Small intestine (tissue), 7 donors: ENCODE measurements around the gene WDFY2. TPM values are rescaled to one million over a fixed set of nuclear protein-coding genes. Genes with fewer than 3 reads are reported as not detected.
A peak's percentile ranks its signal among the peaks of the same experiment; 100 is the strongest.
"Not testable (repeated sequence)": the region's sequence is repeated elsewhere in the genome, so short reads cannot be mapped to it uniquely, and the experiment has no call there.

Experiments used
- DNase-seq, 2 donors: peaks; one replicate each; pipeline versions ENCODE4 v3.0.0 to v3.0.0-alpha.2; 2013
- FAIRE-seq: peaks from 2 replicates; lab custom pipeline; 2012; peaks lifted over from hg19 to GRCh38; lab: Jason Lieb, UNC
- H3K27ac ChIP-seq, 3 donors: one replicate each; pipeline ENCODE4 v1.5.1; 2013; ENCODE audit warnings: low read length in 2 of 3, mild to moderate bottlenecking in 2 of 3, control low read depth in 1 of 3, inconsistent platforms in 1 of 3, low read depth in 1 of 3, moderate library complexity in 1 of 3
- H3K27me3 ChIP-seq, 3 donors: one replicate each; pipeline ENCODE4 v1.6.1; 2013; ENCODE audit warnings: low read length in 3 of 3, inconsistent platforms in 1 of 3; ENCODE audit not compliant: control insufficient read depth in 3 of 3, insufficient read depth in 3 of 3
- H3K36me3 ChIP-seq, 3 donors: one replicate each; pipeline ENCODE4 v1.6.1; 2013; ENCODE audit warnings: low read length in 3 of 3, inconsistent platforms in 1 of 3, low read depth in 1 of 3, mild to moderate bottlenecking in 1 of 3, moderate library complexity in 1 of 3; ENCODE audit not compliant: control insufficient read depth in 3 of 3, insufficient read depth in 2 of 3
- H3K4me1 ChIP-seq, 3 donors: one replicate each; pipeline ENCODE4 v1.6.1; 2013; ENCODE audit warnings: low read length in 2 of 3, inconsistent platforms in 1 of 3, low read depth in 1 of 3, mild to moderate bottlenecking in 1 of 3, moderate library complexity in 1 of 3; ENCODE audit not compliant: control insufficient read depth in 3 of 3, insufficient read depth in 2 of 3
- H3K4me3 ChIP-seq, 3 donors: one replicate each; pipeline ENCODE4 v1.5.1; 2013; ENCODE audit warnings: low read length in 3 of 3, control low read depth in 1 of 3, inconsistent platforms in 1 of 3, low read depth in 1 of 3, mild to moderate bottlenecking in 1 of 3, moderate library complexity in 1 of 3
- H3K9me3 ChIP-seq, 2 donors: one replicate each; pipeline ENCODE4 v1.6.1; 2013; ENCODE audit warnings: low read depth in 1 of 2, low read length in 1 of 2; ENCODE audit not compliant: control insufficient read depth in 2 of 2, insufficient read depth in 1 of 2
- WGBS, 3 donors: extraction: QIAGEN DNeasy Blood & Tissue Kit; methylation state at CpG; one replicate each; pipeline ENCODE4 v1.1.7; 2013; 5-methylcytosine and 5-hydroxymethylcytosine counted together
- polyA plus RNA-seq, 4 donors: library from polyadenylated mRNA; stranded (reverse) in 3 of 4; unstranded in 1 of 4; fragments of 200-250 nt in 3 of 4; fragments of 120-200 nt in 1 of 4; gene quantifications; one replicate each; pipeline versions ENCODE4 v1.2.1 to v1.2.3, GENCODE V29; 2013
- donor health status: healthy with polysubstance abuse.
- donor health status: control.
- donor health status: control.
- donor health status: Bipolar disorder and iron deficiency.
- donor health status: healthy.

WDFY2 gene
- polyA plus RNA-seq, 4 donors = 0.81 to 5.4 (median 1.7) TPM

GRCh38 chr13:51637852-51638215 lies 53.6 kb downstream of the WDFY2 start:
- Histone ChIP-seq H3K27me3 (no peaks in the 10 kb centered on the region), H3K27ac (no peak overlapping the region), H3K4me3 (no peak overlapping the region), H3K36me3 (no peaks in the 10 kb centered on the region), H3K9me3 (no peaks in the 10 kb centered on the region), H3K4me1 (peaks cover 0 to 7% (median 2%) of the 10 kb centered on the region in 3 donors)
- DNase-seq = no peak
- WGBS, 3 donors = 93 to 98% (median 98%) methylated on average over 4 of the region's 4 CpGs
- no peak for FAIRE-seq

DNA sequence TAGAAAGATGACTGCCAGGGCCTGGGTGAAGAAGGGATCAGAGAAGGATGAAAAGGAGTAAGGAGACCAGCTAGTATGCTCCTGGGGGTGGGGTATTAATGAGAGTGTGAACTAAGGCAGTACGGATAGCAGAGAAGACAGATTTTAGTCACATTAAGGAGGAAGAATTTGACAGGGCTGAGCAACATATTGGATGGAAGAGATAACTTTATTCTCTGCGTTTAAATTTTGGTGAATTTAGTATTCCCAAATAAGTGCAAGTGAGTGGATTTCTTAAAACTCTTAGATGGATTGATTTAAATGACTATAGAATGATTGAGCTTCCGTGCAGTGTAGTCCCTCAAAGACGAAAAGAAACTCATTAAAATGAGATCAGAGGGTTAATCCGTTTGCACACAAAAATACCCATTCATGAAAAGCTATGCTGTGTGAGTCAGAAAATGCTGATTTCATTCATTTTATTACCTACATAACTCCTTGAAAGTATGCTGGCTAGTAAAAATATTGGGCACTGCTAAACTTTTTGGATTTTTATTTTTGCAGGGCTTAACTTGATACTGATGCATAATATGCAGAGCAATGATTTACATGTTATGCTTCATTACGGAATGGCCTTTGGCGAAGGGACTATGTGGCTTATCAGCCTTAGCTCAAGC lies 54.1 kb downstream of the WDFY2 start:
- no peaks in the 10 kb centered on the region for H3K9me3 ChIP-seq
- DNase-seq (no peak), FAIRE-seq (no peak)
- no peaks in the 10 kb centered on the region for H3K36me3 ChIP-seq
- no peak overlapping the region for H3K4me3 ChIP-seq
- H3K27ac ChIP-seq = no peak overlapping the region
- peaks cover 0 to 7% (median 2%) of the 10 kb centered on the region in 3 donors for H3K4me1 ChIP-seq
- 89 to 95% (median 90%) methylated on average over 7 of the region's 7 CpGs for WGBS, 3 donors
- no peaks in the 10 kb centered on the region for H3K27me3 ChIP-seq

DNA sequence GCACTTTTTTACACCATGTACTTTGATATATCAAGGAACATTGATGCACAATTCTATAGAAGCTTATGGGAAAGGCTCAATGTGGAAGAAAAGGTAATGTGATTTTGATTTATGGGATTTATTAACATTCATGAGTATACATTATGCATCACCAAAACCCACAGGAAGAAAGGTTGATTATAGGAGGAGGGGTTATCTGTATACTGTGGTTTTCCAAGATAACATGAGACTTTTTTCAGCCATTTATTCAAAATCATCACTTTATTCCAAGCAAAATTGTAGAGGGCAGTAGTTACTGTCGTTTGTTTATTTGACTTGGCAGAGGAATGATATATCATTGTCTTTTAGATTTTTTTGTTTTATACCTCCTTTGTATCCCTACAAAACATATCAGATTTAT lies 54.9 kb downstream of the WDFY2 start:
- no peak for DNase-seq
- peaks cover 0 to 9% (median 2%) of the 10 kb centered on the region in 3 donors for H3K4me1 ChIP-seq
- H3K9me3 ChIP-seq = no peaks in the 10 kb centered on the region
- 31 to 65% (median 57%) methylated on average over 1 of the region's 1 CpG for WGBS, 3 donors
- H3K36me3 ChIP-seq = no peaks in the 10 kb centered on the region
- no peak for FAIRE-seq
- H3K4me3 ChIP-seq = no peak overlapping the region
- H3K27ac ChIP-seq = no peak overlapping the region
- H3K27me3 ChIP-seq = no peaks in the 10 kb centered on the region

- not testable (repeated sequence) for DNase-seq, H3K4me3 ChIP-seq, H3K9me3 ChIP-seq, H3K27me3 ChIP-seq, H3K36me3 ChIP-seq, FAIRE-seq, H3K27ac ChIP-seq
- peaks cover 2 to 19% (median 6%) of the 10 kb centered on the region in 3 donors for H3K4me1 ChIP-seq
- WGBS, 3 donors = 92 to 98% (median 97%) methylated on average over 5 of the region's 5 CpGs
These were observed 56.4 kb downstream of the WDFY2 start for GRCh38 chr13:51640696-51641095.

DNA sequence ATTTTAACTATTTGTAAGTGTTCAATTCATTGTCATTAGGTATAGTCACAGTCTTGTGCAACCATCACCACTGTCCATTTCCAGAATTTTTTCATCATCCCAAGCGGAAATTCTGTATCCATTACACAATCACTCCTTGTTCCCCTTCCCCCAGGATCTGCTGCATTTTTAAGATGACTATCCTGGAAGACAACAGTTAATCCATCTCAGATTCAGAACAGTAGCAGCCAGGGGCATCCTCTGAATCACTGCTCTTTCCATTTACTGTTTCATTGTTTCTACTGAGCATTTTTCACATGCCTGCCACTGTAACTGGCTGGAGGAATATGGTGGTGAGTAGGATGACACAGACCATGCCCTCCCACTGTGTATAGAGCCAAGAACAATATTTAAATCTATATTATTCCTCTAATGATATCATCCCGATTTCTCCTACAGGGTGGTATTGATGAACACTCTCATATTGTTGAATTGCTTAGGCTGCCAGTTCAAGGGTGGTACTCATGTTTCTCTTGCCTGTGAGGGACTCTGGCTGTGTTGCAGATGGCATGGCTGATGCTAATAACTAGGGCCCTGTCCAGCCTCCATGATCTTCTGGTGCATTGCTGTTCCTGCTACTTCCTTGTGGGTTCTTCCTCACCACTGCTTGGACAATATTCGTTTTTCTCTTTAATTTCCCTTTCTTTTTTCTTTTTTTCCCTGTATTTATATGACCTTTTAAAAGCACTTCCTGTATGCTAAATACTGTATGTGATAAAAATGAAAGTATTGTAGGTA lies 59.0 kb downstream of the WDFY2 start:
- 71 to 81% (median 75%) methylated on average over 3 of the region's 3 CpGs for WGBS, 3 donors
- FAIRE-seq = no peak
- Histone ChIP-seq H3K36me3 (no peaks in the 10 kb centered on the region), H3K27ac (peak overlapping the region in 1 of 3 donors; percentile 32), H3K4me1 (peaks cover 0 to 13% (median 9%) of the 10 kb centered on the region in 3 donors), H3K4me3 (no peak overlapping the region), H3K27me3 (no peaks in the 10 kb centered on the region), H3K9me3 (no peaks in the 10 kb centered on the region)
- DNase-seq = no peak

- H3K27me3 ChIP-seq = no peaks in the 10 kb centered on the region
- DNase-seq = no peak
- H3K9me3 ChIP-seq = no peaks in the 10 kb centered on the region
- H3K4me3 ChIP-seq = no peak overlapping the region
- peaks cover 0 to 13% (median 9%) of the 10 kb centered on the region in 3 donors for H3K4me1 ChIP-seq
- no peak overlapping the region for H3K27ac ChIP-seq
- no peak for FAIRE-seq
- no peaks in the 10 kb centered on the region for H3K36me3 ChIP-seq
- 76 to 96% (median 90%) methylated on average over 1 of the region's 1 CpG for WGBS, 3 donors
These were observed 59.6 kb downstream of the WDFY2 start for GRCh38 chr13:51643882-51644281.

GRCh38 chr13:51644654-51645053 lies 60.4 kb downstream of the WDFY2 start:
- peak in 1 of 2 donors; percentile 29 for DNase-seq
- peaks cover 0 to 13% (median 9%) of the 10 kb centered on the region in 3 donors for H3K4me1 ChIP-seq
- no peaks in the 10 kb centered on the region for H3K36me3 ChIP-seq
- H3K9me3 ChIP-seq = no peaks in the 10 kb centered on the region
- FAIRE-seq = no peak
- WGBS, 3 donors = 66 to 83% (median 73%) methylated on average over 1 of the region's 1 CpG
- H3K27ac ChIP-seq = peak overlapping the region in 1 of 3 donors; percentile 36
- H3K27me3 ChIP-seq = no peaks in the 10 kb centered on the region
- H3K4me3 ChIP-seq = no peak overlapping the region

DNA sequence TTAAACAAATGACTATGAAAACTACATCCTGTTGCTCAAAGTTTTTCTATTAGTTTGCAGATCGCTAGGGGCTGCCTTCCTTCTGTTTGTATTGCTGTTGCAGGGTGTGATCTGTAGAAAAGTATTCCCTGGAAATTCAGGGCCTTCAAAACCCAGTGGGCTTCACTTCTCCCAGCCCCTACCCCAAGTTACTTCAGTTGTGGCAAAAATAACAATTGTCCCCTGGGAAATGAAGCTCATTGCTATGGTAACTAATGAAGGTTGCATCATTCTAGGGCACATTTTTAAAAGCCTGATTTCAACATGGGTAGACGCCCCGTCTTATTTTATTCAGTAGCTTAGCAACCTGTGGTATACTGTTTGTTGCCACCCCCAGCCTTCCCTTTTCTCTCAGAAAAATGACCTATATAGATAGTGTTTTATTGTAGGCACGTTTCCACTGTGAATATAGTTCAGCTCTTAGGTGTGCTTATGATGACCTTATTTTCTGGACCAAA lies 60.9 kb downstream of the WDFY2 start:
- no peak overlapping the region for H3K4me3 ChIP-seq
- no peaks in the 10 kb centered on the region for H3K27me3 ChIP-seq
- H3K9me3 ChIP-seq = no peaks in the 10 kb centered on the region
- DNase-seq = peak in 1 of 2 donors; percentile 80
- no peak for FAIRE-seq
- H3K27ac ChIP-seq = peak overlapping the region in 2 of 3 donors; percentile 16 to 42
- H3K36me3 ChIP-seq = no peaks in the 10 kb centered on the region
- H3K4me1 ChIP-seq = peaks cover 0 to 13% (median 9%) of the 10 kb centered on the region in 3 donors
- 29 to 48% (median 40%) methylated on average over 4 of the region's 4 CpGs for WGBS, 3 donors
